Measurements from ENCODE around the gene SBNO1.
"Not testable (repeated sequence)": the region's sequence is repeated elsewhere in the genome, so short reads cannot be mapped to it uniquely, and the experiment has no call there.

Gene SBNO1

GRCh38 chr12:123268850-123269249, 95.8 kb downstream of the SBNO1 start:
- no peak for FAIRE-seq

- FAIRE-seq = no peak
Observed at GRCh38 chr12:123267991-123268843, 96.4 kb downstream of the SBNO1 start.

- no peak for FAIRE-seq
Observed at GRCh38 chr12:123267335-123267920, 97.2 kb downstream of the SBNO1 start.

GRCh38 chr12:123266679-123267277, 97.9 kb downstream of the SBNO1 start:
- FAIRE-seq = no peak

- no peak for FAIRE-seq
Observed at GRCh38 chr12:123265851-123266678, 98.6 kb downstream of the SBNO1 start.

- no peak for FAIRE-seq
Observed at GRCh38 chr12:123264642-123265041, 100.0 kb downstream of the SBNO1 start.

GRCh38 chr12:123263196-123263817, 101.3 kb downstream of the SBNO1 start:
- no peak for FAIRE-seq

GRCh38 chr12:123261196-123261595, 103.5 kb downstream of the SBNO1 start:
- FAIRE-seq = no peak

GRCh38 chr12:123260081-123260480, 104.6 kb downstream of the SBNO1 start:
- no peak for FAIRE-seq

- no peak for FAIRE-seq
Observed at GRCh38 chr12:123258593-123258992, 106.1 kb downstream of the SBNO1 start.

- FAIRE-seq = no peak
Observed at GRCh38 chr12:123254853-123255446, 109.7 kb downstream of the SBNO1 start.

- FAIRE-seq = no peak
Observed at GRCh38 chr12:123253641-123254459, 110.8 kb downstream of the SBNO1 start.

- not testable (repeated sequence) for FAIRE-seq
Observed at GRCh38 chr12:123252365-123252764, 112.3 kb downstream of the SBNO1 start.

GRCh38 chr12:123251403-123252076, 113.1 kb downstream of the SBNO1 start:
- no peak for FAIRE-seq

- no peak for FAIRE-seq
Observed at GRCh38 chr12:123250471-123251383, 113.9 kb downstream of the SBNO1 start.

GRCh38 chr12:123248996-123249741, 115.5 kb downstream of the SBNO1 start:
- FAIRE-seq = not testable (repeated sequence)

GRCh38 chr12:123248129-123248528, 116.5 kb downstream of the SBNO1 start:
- not testable (repeated sequence) for FAIRE-seq

- no peak for FAIRE-seq
Observed at GRCh38 chr12:123245678-123246077, 119.0 kb downstream of the SBNO1 start.

Measured in A204.1 (cell line).